Measurements from ENCODE around the gene RAD51B. TPM values are rescaled to one million over a fixed set of nuclear protein-coding genes. Genes with fewer than 3 reads are reported as not detected.

Gene RAD51B
- total RNA-seq, 1 experiment from 2014 or later = 20.0 TPM

GRCh38 chr14:68530443-68530842 is 710.9 kb downstream of the RAD51B start:
- ATAC-seq = no peak
- TF ChIP-seq POLR2A (IDR thresholded peaks at IDR 0.05; ENCODE audit: borderline replicate concordance, extremely low read depth, insufficient read depth, insufficient read length) = no peak
- TF ChIP-seq FOSL1 (IDR thresholded peaks at IDR 0.05; ENCODE audit: low read depth) = no peak
- no peak for TF ChIP-seq EZH2 (IDR thresholded peaks at IDR 0.05)
- TF ChIP-seq CEBPB (IDR thresholded peaks at IDR 0.05; ENCODE audit: low read depth) = no peak
- no peak for TF ChIP-seq EGR1 (IDR thresholded peaks at IDR 0.05; ENCODE audit: low read depth)
- no peak for TF ChIP-seq JUND (IDR thresholded peaks at IDR 0.05)
- TF ChIP-seq, protein P1, sequence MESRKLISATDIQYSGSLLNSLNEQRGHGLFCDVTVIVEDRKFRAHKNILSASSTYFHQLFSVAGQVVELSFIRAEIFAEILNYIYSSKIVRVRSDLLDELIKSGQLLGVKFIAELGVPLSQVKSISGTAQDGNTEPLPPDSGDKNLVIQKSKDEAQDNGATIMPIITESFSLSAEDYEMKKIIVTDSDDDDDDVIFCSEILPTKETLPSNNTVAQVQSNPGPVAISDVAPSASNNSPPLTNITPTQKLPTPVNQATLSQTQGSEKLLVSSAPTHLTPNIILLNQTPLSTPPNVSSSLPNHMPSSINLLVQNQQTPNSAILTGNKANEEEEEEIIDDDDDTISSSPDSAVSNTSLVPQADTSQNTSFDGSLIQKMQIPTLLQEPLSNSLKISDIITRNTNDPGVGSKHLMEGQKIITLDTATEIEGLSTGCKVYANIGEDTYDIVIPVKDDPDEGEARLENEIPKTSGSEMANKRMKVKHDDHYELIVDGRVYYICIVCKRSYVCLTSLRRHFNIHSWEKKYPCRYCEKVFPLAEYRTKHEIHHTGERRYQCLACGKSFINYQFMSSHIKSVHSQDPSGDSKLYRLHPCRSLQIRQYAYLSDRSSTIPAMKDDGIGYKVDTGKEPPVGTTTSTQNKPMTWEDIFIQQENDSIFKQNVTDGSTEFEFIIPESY (IDR thresholded peaks at IDR 0.05; ENCODE audit: extremely low read depth, insufficient replicate concordance, low read length) = no peak
- no peak for TF ChIP-seq ELF1 (IDR thresholded peaks at IDR 0.05; ENCODE audit: borderline replicate concordance, low read depth)
- no peaks in the 10 kb centered on the region for H3K79me2 ChIP-seq (ENCODE audit: insufficient read depth, low read length)
- RAD21 ChIA-PET (ENCODE audit: low non-redundant PET in 1 of 2, low total read pairs in 2 of 2, uncharacterized antibody in 2 of 2, unreplicated experiment in 2 of 2) = no interaction called here
- no peak overlapping the region for H3K9ac ChIP-seq (ENCODE audit: low read length)
- H3K27me3 ChIP-seq (ENCODE audit: insufficient read depth, low read length) = no peaks in the 10 kb centered on the region
- POLR2A ChIA-PET = no interaction called here
- no peak overlapping the region for H3K27ac ChIP-seq (ENCODE audit: low read depth, low read length)
- H3K4me2 ChIP-seq (ENCODE audit: low read length) = no peak overlapping the region
- peaks cover 23 to 28% of the 10 kb centered on the region in 2 experiments for H3K4me1 ChIP-seq (ENCODE audit: control insufficient read depth in 1 of 2, insufficient read depth in 2 of 2, low read length in 2 of 2)
- intact Hi-C loops (cut with micrococcal nuclease) = no loop called here
- H3K9me2 ChIP-seq (ENCODE audit: insufficient read depth) = no peaks in the 10 kb centered on the region; the same call in 1 of the 2 replicates
- no peak overlapping the region for H3K4me3 ChIP-seq (replicated peaks in 1 of 2; ENCODE audit: low read depth in 1 of 2, low read length in 2 of 2)
- peaks cover 0 to 4% of the 10 kb centered on the region in 2 experiments; a peak in 1 of 4 replicates for H3K36me3 ChIP-seq (ENCODE audit: control insufficient read depth in 1 of 2, insufficient read depth in 2 of 2, low read length in 2 of 2)
- CTCF ChIA-PET = no interaction called here
- H3K9me3 ChIP-seq (ENCODE audit: control insufficient read depth in 1 of 2, insufficient read depth in 1 of 2, low read depth in 1 of 2, low read length in 2 of 2) = peaks cover 0 to 20% of the 10 kb centered on the region in 2 experiments; a peak in 2 of 4 replicates
- no peak overlapping the region for H2AFZ ChIP-seq (ENCODE audit: low read depth, low read length, poor library complexity, severe bottlenecking)
- H4K20me1 ChIP-seq (ENCODE audit: insufficient read depth) = no peaks in the 10 kb centered on the region
- DNase-seq (ENCODE audit: low read depth, low spot score) = no peak
- no TSS peak for BruUV-seq (replicated peaks)

DNA sequence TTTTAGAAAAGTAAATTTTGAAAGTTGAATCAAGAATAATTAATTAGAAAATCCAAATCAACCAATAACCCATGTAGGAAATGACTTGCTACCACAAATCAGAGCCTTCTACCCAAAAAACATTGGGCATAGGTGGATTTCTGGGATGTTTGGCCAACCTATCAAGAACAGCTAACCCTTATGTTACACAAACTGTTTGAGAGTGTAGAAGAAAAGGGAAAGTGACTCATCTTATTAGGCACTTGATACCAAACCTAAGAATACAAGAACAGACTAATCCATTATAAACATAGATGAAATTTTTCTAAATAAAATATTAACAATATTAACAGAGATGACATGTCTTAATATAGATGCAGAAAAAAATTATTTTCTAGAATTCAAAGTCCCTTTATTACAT is 712.9 kb downstream of the RAD51B start:
- H3K36me3 ChIP-seq (ENCODE audit: control insufficient read depth in 1 of 2, insufficient read depth in 2 of 2, low read length in 2 of 2) = peaks cover 0 to 4% of the 10 kb centered on the region in 2 experiments; a peak in 1 of 4 replicates
- no peaks in the 10 kb centered on the region; the same call in 1 of the 2 replicates for H3K9me2 ChIP-seq (ENCODE audit: insufficient read depth)
- intact Hi-C loops (cut with micrococcal nuclease) = no loop called here
- H3K79me2 ChIP-seq (ENCODE audit: insufficient read depth, low read length) = no peaks in the 10 kb centered on the region
- H3K4me2 ChIP-seq (ENCODE audit: low read length) = no peak overlapping the region
- ATAC-seq (no peak), DNase-seq (ENCODE audit: low read depth, low spot score) (no peak)
- no peak overlapping the region for H3K4me3 ChIP-seq (replicated peaks in 1 of 2; ENCODE audit: low read depth in 1 of 2, low read length in 2 of 2)
- H2AFZ ChIP-seq (ENCODE audit: low read depth, low read length, poor library complexity, severe bottlenecking) = no peak overlapping the region
- TF ChIP-seq JUND (IDR thresholded peaks at IDR 0.05) = no peak
- TF ChIP-seq SIN3A (IDR thresholded peaks at IDR 0.05; ENCODE audit: low read depth) = no peak
- no peak for TF ChIP-seq POLR2A (IDR thresholded peaks at IDR 0.05; ENCODE audit: borderline replicate concordance, extremely low read depth, insufficient read depth, insufficient read length)
- TF ChIP-seq ZFX (IDR thresholded peaks at IDR 0.05) = no peak
- TF ChIP-seq CBX3 (IDR thresholded peaks at IDR 0.05; ENCODE audit: low read depth) = no peak
- no peak for TF ChIP-seq POLR2AphosphoS5 (IDR thresholded peaks at IDR 0.05; ENCODE audit: low read depth, low read length)
- no peak for TF ChIP-seq YY1 (IDR thresholded peaks at IDR 0.05; ENCODE audit: extremely low read depth, insufficient replicate concordance, low read depth, low read length)
- TF ChIP-seq, protein P2, sequence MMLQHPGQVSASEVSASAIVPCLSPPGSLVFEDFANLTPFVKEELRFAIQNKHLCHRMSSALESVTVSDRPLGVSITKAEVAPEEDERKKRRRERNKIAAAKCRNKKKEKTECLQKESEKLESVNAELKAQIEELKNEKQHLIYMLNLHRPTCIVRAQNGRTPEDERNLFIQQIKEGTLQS (IDR thresholded peaks at IDR 0.05) = no peak
- TF ChIP-seq FOSL1 (IDR thresholded peaks at IDR 0.05; ENCODE audit: low read depth) = no peak
- no peak for TF ChIP-seq MAX (IDR thresholded peaks at IDR 0.05)
- TF ChIP-seq SP1 (IDR thresholded peaks at IDR 0.05; ENCODE audit: low read depth) = no peak
- TF ChIP-seq EGR1 (IDR thresholded peaks at IDR 0.05; ENCODE audit: low read depth) = no peak
- no peaks in the 10 kb centered on the region for H3K27me3 ChIP-seq (ENCODE audit: insufficient read depth, low read length)
- POLR2A ChIA-PET = no interaction called here
- BruUV-seq (replicated peaks) = no TSS peak
- peaks cover 18 to 19% of the 10 kb centered on the region in 2 experiments for H3K4me1 ChIP-seq (ENCODE audit: control insufficient read depth in 1 of 2, insufficient read depth in 2 of 2, low read length in 2 of 2)
- H3K9me3 ChIP-seq (ENCODE audit: control insufficient read depth in 1 of 2, insufficient read depth in 1 of 2, low read depth in 1 of 2, low read length in 2 of 2) = peaks cover 0 to 20% of the 10 kb centered on the region in 2 experiments; a peak in 2 of 4 replicates
- RAD21 ChIA-PET (ENCODE audit: low non-redundant PET in 1 of 2, low total read pairs in 2 of 2, uncharacterized antibody in 2 of 2, unreplicated experiment in 2 of 2) = no interaction called here
- H3K27ac ChIP-seq (ENCODE audit: low read depth, low read length) = no peak overlapping the region
- CTCF ChIA-PET = no interaction called here
- H3K9ac ChIP-seq (ENCODE audit: low read length) = no peak overlapping the region
- H4K20me1 ChIP-seq (ENCODE audit: insufficient read depth) = no peaks in the 10 kb centered on the region

All from HCT116 (cell line).